ENCODE measurements around the gene PPP1R13B.

PPP1R13B gene

DNA sequence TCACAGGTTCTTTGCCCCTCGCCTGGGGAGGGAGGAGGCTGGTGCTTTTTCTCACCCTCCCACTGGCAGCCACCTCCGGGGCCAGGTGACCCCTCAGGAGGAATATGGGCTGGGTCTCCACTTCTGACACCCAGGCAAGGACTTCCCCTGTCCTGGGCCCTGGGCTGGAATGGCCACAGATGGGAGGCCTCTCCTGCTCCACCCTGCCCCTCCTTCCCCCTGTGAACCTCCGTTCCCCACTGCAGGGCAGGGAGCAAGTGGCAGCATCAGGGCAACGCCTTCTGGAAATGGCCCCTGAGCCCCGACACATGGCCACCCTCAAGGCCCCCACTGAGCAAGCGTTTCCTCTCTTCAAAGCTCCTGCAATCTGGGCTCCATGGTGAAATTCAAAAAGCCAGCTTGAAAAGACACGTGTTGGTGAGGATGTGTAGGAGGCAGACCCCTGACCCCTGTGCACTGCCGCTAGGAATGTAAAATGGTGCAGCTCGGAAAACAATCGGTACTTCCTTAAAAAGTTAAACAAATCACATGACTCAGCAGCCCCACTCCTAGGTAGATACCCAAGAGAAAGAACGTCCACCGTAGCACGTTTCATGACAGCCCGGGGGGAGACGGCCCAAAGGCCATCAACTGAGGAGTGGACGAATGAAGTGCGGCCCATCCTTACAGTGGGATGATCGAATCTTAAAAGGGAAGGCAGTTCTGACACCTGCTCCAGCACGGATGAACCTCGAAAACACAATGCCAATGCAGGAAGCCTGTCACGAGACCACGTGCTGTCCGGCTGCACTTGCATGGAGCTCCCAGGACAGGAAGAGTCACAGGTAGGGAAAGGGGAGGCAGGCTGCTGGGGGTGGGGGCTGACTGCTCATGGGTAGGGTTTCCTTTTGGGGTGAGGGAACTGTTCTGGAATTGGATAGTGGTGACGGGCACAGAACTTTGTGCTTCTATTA lies 143.7 kb downstream of the PPP1R13B start:
- DNase-seq (ENCODE audit: low read depth) = no peak
- TF ChIP-seq, protein P1, sequence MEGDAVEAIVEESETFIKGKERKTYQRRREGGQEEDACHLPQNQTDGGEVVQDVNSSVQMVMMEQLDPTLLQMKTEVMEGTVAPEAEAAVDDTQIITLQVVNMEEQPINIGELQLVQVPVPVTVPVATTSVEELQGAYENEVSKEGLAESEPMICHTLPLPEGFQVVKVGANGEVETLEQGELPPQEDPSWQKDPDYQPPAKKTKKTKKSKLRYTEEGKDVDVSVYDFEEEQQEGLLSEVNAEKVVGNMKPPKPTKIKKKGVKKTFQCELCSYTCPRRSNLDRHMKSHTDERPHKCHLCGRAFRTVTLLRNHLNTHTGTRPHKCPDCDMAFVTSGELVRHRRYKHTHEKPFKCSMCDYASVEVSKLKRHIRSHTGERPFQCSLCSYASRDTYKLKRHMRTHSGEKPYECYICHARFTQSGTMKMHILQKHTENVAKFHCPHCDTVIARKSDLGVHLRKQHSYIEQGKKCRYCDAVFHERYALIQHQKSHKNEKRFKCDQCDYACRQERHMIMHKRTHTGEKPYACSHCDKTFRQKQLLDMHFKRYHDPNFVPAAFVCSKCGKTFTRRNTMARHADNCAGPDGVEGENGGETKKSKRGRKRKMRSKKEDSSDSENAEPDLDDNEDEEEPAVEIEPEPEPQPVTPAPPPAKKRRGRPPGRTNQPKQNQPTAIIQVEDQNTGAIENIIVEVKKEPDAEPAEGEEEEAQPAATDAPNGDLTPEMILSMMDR (IDR thresholded peaks at IDR 0.05; ENCODE audit: low read depth, low read length, missing control alignments) = no peak
- in situ Hi-C loops (cut with HindIII; ENCODE audit: low sequenced_read_pairs) = no loop called here
- no peak overlapping the region for H3K4me3 ChIP-seq (ENCODE audit: low read depth, low read length)

DNA sequence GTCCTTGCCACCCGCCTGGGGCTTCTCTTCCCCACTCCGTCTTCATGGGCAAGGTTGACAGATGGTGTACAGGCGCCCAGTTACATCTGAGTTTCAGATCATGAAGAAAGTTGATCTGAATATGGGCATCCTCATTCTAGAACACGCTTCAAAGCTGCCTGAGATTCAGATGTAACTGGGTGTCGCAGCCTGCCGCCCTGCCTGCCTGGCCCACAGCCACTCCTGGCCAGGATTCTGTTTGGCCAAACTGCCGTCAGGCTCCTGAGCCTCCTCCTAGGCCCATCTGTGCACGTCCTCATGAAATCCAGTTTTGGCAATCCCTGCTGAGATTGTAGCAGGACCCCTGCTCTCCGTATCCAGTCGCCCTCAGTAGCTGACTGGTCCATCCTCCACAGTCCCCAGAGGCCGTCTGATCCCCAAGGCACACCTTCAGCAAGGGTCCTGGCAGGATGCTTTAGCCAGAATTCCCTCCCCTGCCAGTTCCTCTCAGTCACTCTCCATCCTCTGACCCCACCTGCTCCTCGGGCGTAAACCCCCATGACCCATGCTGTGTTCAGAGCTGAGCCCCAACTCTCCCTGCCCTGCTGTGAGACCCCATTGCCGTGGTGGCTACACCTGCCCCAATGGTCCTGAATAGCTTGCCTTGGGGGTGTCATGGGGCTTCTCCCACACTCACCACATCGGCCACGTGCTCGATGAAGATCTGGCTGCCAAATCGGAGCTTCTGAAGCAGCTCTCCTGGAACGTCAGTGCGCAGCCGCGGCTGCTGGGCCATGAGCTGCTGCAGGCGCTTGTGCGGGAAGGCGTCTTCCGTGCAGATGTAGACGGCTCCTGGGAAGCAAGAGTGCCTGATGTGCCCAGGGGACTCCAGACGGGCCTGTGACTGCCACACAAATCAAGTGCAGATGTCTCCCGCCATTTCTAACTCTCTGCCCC lies 144.6 kb downstream of the PPP1R13B start:
- in situ Hi-C loops (cut with HindIII; ENCODE audit: low sequenced_read_pairs) = no loop called here
- no peak for DNase-seq (ENCODE audit: low read depth)
- TF ChIP-seq, protein P1 (IDR thresholded peaks at IDR 0.05; ENCODE audit: low read depth, low read length, missing control alignments) = no peak
- no peak overlapping the region for H3K4me3 ChIP-seq (ENCODE audit: low read depth, low read length)

DNA sequence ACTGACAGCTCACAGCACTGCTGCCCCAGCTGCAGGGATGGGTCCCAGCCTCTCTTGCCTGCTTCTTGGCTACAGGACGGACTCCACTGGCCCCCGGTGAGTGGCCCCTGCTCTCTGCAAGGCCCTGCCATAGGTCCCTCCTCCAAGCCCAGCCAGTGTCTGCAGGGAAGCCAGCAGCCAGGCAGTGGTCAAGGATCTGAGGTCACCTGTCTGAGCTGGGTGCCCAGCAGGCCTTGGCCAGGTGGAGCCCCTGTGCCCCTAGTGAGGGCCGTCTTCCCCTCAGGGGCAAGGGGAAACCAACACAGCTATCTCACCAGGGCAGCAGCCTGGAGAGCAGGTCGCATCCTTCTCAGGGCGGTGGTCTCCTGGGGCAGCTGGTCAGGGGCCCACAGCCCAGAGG lies 145.3 kb downstream of the PPP1R13B start:
- no peak overlapping the region for H3K4me3 ChIP-seq (ENCODE audit: low read depth, low read length)
- TF ChIP-seq, protein P1 (IDR thresholded peaks at IDR 0.05; ENCODE audit: low read depth, low read length, missing control alignments) = no peak
- in situ Hi-C loops (cut with HindIII; ENCODE audit: low sequenced_read_pairs) = no loop called here
- DNase-seq (ENCODE audit: low read depth) = no peak

DNA sequence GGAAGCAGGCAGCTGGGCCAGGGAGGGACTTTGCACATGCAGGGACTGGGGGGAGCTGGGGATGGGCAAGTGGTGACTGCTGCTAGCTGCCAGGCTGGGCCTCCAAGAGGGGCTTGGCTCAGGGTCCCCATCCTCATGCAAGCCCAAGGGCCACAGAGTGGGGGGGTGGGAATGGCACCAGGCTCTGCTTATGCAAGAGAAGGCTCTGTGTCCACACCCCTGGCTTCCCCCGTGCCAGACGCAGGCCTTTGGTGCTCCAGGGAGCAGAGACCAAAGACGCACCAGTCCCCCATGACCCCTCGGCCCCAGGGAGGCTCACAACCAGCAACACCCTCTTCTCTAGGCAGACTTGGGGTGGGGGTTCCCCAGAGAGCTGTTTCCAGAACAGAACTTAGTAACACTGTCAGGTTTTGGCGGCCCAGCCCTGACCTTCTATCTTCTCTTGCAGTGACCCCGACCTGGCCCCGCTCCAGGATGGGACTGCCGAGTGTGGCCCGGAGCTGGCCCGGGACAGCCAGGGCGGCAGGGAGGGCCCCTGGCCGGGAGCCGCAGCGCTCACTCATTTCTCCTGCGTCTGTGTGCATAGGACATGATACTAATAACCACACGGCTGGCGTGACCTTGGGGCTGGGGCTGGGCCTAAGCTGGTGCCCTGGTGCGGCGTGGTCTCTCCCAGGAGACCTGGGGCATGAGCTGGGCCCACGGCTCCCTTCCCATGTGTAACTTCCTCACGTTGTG lies 146.5 kb downstream of the PPP1R13B start:
- no peak overlapping the region for H3K4me3 ChIP-seq (ENCODE audit: low read depth, low read length)
- no peak for DNase-seq (ENCODE audit: low read depth)
- in situ Hi-C loops (cut with HindIII; ENCODE audit: low sequenced_read_pairs) = no loop called here
- TF ChIP-seq, protein P1 (IDR thresholded peaks at IDR 0.05; ENCODE audit: low read depth, low read length, missing control alignments) = no peak

DNA sequence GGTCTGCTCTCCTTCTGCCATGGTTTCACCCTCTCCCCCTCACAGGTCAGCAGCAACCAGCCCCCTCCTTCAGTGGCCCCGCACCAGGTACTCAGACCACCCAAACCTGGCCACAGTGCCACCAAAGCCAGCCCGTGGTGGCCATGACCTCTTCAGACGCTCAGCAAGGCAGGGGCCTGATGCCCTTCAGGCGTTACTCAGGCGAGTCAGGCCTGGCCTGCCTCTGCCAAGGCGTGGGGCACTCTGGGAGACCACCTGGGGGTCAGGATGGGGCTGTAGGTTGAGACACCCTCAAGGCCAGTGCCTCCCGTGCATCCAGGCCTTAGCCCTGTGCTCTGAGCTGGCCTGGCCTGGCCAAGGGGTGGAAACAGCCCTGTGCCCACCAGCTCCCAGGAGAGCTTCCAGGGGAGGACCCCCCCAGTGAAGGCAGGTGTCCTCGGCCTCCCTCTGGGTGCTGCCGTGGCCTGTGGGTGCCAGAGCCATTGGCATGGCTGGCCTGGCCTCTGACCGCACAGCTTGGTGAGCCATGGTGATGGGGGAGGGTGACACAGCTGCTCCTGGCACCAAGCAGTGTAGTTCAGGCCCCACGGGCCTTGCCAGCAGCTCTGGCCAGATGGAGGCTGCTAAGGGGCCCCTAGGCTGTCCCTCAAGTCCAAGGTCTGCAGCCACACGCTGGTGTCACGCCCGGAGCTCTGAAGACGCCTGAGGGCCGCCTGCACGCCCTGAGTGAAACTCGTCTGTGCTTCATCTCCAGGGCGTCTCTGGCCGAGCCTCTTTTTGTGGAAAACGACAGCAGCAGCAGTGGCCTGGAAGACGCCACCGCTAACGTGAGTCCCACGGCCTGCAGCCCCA lies 147.2 kb downstream of the PPP1R13B start:
- in situ Hi-C loops (cut with HindIII; ENCODE audit: low sequenced_read_pairs) = loop anchor here (10.0 kb wide), 1 partner anchor 125 kb away; no protein-coding TSS in a partner anchor
- TF ChIP-seq, protein P1 (IDR thresholded peaks at IDR 0.05; ENCODE audit: low read depth, low read length, missing control alignments) = no peak
- DNase-seq (ENCODE audit: low read depth) = no peak
- no peak overlapping the region for H3K4me3 ChIP-seq (ENCODE audit: low read depth, low read length)
